ENCODE measurements around the gene C18orf54.

Gene C18orf54

DNA sequence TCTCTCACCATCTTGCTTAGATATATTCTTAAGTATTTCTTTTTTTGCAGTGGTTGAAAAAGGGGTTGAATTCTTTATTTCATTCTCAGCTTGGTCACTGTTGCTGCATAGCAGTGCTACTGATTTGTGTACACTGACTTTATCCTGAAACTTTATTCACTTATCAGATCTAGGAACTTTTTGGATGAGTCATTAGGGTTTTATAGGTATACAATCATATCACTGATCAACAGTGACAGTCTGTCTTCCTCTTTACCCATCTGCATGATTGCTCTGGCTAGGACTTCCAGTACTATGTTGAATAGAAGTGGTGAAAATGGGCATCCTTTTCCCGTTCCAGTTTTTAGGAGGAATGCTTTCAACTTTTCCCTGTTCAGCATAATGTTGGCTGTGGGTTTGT, 6.5 kb upstream of the C18orf54 start:
- DNase-seq (ENCODE audit: low read depth in 1 of 2, low spot score in 1 of 2) = no peak
- H3K27ac ChIP-seq (replicated peaks) = no peak overlapping the region
- TF ChIP-seq POLR2AphosphoS5 (IDR thresholded peaks at IDR 0.05; ENCODE audit: low read depth) = no peak
- TF ChIP-seq, protein P1, sequence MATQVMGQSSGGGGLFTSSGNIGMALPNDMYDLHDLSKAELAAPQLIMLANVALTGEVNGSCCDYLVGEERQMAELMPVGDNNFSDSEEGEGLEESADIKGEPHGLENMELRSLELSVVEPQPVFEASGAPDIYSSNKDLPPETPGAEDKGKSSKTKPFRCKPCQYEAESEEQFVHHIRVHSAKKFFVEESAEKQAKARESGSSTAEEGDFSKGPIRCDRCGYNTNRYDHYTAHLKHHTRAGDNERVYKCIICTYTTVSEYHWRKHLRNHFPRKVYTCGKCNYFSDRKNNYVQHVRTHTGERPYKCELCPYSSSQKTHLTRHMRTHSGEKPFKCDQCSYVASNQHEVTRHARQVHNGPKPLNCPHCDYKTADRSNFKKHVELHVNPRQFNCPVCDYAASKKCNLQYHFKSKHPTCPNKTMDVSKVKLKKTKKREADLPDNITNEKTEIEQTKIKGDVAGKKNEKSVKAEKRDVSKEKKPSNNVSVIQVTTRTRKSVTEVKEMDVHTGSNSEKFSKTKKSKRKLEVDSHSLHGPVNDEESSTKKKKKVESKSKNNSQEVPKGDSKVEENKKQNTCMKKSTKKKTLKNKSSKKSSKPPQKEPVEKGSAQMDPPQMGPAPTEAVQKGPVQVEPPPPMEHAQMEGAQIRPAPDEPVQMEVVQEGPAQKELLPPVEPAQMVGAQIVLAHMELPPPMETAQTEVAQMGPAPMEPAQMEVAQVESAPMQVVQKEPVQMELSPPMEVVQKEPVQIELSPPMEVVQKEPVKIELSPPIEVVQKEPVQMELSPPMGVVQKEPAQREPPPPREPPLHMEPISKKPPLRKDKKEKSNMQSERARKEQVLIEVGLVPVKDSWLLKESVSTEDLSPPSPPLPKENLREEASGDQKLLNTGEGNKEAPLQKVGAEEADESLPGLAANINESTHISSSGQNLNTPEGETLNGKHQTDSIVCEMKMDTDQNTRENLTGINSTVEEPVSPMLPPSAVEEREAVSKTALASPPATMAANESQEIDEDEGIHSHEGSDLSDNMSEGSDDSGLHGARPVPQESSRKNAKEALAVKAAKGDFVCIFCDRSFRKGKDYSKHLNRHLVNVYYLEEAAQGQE (IDR thresholded peaks at IDR 0.05; ENCODE audit: insufficient replicate concordance, low read depth) = no peak
- TF ChIP-seq, protein P2, sequence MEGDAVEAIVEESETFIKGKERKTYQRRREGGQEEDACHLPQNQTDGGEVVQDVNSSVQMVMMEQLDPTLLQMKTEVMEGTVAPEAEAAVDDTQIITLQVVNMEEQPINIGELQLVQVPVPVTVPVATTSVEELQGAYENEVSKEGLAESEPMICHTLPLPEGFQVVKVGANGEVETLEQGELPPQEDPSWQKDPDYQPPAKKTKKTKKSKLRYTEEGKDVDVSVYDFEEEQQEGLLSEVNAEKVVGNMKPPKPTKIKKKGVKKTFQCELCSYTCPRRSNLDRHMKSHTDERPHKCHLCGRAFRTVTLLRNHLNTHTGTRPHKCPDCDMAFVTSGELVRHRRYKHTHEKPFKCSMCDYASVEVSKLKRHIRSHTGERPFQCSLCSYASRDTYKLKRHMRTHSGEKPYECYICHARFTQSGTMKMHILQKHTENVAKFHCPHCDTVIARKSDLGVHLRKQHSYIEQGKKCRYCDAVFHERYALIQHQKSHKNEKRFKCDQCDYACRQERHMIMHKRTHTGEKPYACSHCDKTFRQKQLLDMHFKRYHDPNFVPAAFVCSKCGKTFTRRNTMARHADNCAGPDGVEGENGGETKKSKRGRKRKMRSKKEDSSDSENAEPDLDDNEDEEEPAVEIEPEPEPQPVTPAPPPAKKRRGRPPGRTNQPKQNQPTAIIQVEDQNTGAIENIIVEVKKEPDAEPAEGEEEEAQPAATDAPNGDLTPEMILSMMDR (IDR thresholded peaks at IDR 0.05; ENCODE audit: insufficient read depth, low read length) = no peak
- no peak for TF ChIP-seq SPI1 (IDR thresholded peaks at IDR 0.05; ENCODE audit: borderline replicate concordance, low read depth)
- no peak for TF ChIP-seq GABPA (IDR thresholded peaks at IDR 0.05; ENCODE audit: low read depth)
- no peak overlapping the region for H3K4me3 ChIP-seq (replicated peaks; ENCODE audit: insufficient read depth, low read length)
- H3K27me3 ChIP-seq (ENCODE audit: insufficient read depth, poor library complexity, severe bottlenecking) = peaks cover 5% of the 10 kb centered on the region

DNA sequence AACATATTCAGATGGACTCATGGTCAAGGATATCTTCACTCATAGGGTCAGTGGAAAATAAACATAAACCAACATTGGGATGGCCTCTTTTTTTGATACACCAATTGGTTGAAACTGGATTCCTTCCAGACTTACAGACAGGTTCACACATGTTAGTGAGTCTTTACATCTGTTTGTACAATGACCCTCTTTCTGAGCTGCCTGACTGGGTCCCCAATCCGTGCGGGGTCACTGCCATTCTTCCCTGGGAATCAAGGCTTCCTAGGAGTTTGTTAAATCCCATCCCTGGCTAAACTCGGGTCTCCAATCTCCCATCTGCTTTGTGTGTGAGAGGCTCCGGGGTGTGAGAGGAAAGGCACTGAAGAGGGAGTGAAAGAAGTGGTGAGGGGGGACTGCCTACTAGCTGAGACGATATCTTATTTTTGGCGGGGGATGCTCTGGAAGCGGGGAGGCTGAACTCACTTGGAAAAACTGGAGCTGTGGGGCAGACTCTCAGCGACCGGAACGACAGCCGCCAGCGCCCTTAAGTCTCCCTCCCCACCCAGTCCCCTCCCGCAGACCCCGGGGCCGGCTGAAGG, 535 bp upstream of the C18orf54 start:
- peak in 1 of 2 experiments; percentile 9 for DNase-seq (ENCODE audit: low read depth in 1 of 2, low spot score in 1 of 2)
- H3K4me3 ChIP-seq (replicated peaks; ENCODE audit: insufficient read depth, low read length) = peak overlapping the region; percentile 79
- TF ChIP-seq, protein P2 (IDR thresholded peaks at IDR 0.05; ENCODE audit: insufficient read depth, low read length) = no peak
- no peak for TF ChIP-seq SPI1 (IDR thresholded peaks at IDR 0.05; ENCODE audit: borderline replicate concordance, low read depth)
- TF ChIP-seq, protein P1 (IDR thresholded peaks at IDR 0.05; ENCODE audit: insufficient replicate concordance, low read depth) = no peak
- TF ChIP-seq POLR2AphosphoS5 (IDR thresholded peaks at IDR 0.05; ENCODE audit: low read depth) = no peak
- H3K27ac ChIP-seq (replicated peaks) = peak overlapping the region; percentile 68
- peaks cover 2% of the 10 kb centered on the region for H3K27me3 ChIP-seq (ENCODE audit: insufficient read depth, poor library complexity, severe bottlenecking)

DNA sequence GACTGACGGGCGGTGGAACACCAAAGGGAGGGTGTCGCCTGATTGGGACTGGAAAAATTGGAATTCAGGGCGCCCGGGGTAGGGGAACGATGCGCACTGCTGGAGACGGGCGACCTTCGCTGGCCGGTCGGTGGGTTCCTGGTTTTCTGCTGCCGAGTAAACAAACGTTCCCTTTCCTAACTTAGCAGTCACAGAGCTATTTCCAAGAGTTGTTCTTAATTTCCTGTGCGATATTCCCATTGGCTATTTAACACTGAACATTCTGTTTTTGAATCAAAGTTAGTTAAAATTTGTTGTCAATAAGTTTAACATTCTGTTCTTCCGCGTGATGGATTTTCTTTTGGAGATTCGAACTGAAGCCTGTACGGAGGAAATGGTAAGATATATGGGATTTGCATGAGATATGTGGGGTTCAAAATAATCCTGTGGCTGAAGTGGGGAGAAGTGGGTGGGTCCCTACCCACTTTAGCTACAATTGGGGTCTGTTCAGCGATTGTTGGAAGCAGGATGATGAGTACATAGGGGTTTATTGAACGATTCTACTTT, 862 bp downstream of the C18orf54 start:
- Histone ChIP-seq H3K27ac (replicated peaks) (peak overlapping the region; percentile 68), H3K27me3 (ENCODE audit: insufficient read depth, poor library complexity, severe bottlenecking) (no peaks in the 10 kb centered on the region), H3K4me3 (replicated peaks; ENCODE audit: insufficient read depth, low read length) (peak overlapping the region; percentile 79)
- DNase-seq (ENCODE audit: low read depth in 1 of 2, low spot score in 1 of 2) = no peak
- TF ChIP-seq POLR2AphosphoS5 (IDR thresholded peaks at IDR 0.05; ENCODE audit: low read depth) (no peak), GABPA (IDR thresholded peaks at IDR 0.05; ENCODE audit: low read depth) (no peak), SPI1 (IDR thresholded peaks at IDR 0.05; ENCODE audit: borderline replicate concordance, low read depth) (no peak)
- TF ChIP-seq, protein P1 (IDR thresholded peaks at IDR 0.05; ENCODE audit: insufficient replicate concordance, low read depth) = no peak
- TF ChIP-seq, protein P2 (IDR thresholded peaks at IDR 0.05; ENCODE audit: insufficient read depth, low read length) = no peak
